ENCODE results near the gene LRRC56. TPM values are rescaled to one million over a fixed set of nuclear protein-coding genes. Genes with fewer than 3 reads are reported as not detected.

LRRC56 gene
- total and polyA plus RNA-seq, 2 experiments from 2014 or later: 2.5 to 4.5 TPM

DNA sequence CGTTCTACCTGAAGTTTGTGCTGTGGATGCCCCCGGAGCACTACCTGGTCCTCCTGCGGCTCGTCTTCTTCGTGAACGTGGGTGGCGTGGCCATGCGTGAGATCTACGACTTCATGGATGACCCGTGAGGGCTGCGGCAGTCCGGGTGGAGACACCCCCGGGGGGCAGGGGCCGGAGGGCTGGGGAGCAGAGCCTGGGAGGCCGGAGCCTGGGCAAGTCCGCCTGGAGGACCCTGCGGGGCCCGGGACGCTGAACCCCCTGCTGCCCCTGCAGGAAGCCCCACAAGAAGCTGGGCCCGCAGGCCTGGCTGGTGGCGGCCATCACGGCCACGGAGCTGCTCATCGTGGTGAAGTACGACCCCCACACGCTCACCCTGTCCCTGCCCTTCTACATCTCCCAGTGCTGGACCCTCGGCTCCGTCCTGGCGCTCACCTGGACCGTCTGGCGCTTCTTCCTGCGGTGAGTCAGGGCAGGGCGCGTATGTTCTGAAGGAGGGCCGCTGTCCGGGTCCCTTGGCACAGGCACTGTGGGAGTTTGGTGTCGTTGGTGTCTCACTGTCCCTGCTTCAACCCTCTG lies 47.6 kb upstream of the LRRC56 start:
- DNase-seq (ENCODE audit: low read depth in 1 of 2, low spot score in 1 of 2): no peak

DNA sequence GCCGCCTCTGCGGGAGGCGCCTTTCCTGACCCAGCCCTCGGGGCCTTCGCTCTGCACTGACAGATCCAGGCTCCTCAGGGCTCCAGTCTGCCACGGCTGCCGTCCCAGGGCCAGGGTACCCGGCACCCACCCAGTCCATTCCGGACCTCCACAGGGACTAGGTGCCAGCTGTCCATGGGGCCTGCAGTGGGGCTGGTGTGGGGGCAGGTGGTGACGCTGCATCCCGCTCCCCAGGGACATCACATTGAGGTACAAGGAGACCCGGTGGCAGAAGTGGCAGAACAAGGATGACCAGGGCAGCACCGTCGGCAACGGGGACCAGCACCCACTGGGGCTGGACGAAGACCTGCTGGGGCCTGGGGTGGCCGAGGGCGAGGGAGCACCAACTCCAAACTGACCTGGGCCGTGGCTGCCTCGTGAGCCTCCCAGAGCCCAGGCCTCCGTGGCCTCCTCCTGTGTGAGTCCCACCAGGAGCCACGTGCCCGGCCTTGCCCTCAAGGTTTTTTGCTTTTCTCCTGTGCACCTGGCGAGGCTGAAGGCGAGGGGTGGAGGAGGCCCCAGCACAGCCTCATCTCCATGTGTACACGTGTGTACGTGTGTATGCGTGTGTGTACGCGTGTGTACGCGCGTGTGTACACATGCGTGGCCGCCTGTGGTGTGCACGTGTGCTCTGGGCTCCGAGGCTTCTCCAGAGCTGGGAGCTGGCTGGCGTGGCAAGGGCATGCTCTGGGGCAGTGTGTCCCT lies 47.0 kb upstream of the LRRC56 start:
- H3K4me3 ChIP-seq: no peak overlapping the region
- no peaks in the 10 kb centered on the region for H3K27me3 ChIP-seq
- no peaks in the 10 kb centered on the region for H3K4me1 ChIP-seq (ENCODE audit: low read depth)
- no peaks in the 10 kb centered on the region for H3K36me3 ChIP-seq
- TF ChIP-seq, protein P1, sequence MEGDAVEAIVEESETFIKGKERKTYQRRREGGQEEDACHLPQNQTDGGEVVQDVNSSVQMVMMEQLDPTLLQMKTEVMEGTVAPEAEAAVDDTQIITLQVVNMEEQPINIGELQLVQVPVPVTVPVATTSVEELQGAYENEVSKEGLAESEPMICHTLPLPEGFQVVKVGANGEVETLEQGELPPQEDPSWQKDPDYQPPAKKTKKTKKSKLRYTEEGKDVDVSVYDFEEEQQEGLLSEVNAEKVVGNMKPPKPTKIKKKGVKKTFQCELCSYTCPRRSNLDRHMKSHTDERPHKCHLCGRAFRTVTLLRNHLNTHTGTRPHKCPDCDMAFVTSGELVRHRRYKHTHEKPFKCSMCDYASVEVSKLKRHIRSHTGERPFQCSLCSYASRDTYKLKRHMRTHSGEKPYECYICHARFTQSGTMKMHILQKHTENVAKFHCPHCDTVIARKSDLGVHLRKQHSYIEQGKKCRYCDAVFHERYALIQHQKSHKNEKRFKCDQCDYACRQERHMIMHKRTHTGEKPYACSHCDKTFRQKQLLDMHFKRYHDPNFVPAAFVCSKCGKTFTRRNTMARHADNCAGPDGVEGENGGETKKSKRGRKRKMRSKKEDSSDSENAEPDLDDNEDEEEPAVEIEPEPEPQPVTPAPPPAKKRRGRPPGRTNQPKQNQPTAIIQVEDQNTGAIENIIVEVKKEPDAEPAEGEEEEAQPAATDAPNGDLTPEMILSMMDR (IDR thresholded peaks at IDR 0.05; ENCODE audit: low read depth, low read length): no peak
- no peak overlapping the region for H3K27ac ChIP-seq
- no peaks in the 10 kb centered on the region for H3K9me3 ChIP-seq (ENCODE audit: low read depth)
- DNase-seq (ENCODE audit: low read depth in 1 of 2, low spot score in 1 of 2): no peak

More for the DNA sequence above, 47.6 kb upstream of the LRRC56 start:
- no peaks in the 10 kb centered on the region for H3K9me3 ChIP-seq (ENCODE audit: low read depth)
- no peak overlapping the region for H3K27ac ChIP-seq
- H3K4me3 ChIP-seq: no peak overlapping the region
- H3K27me3 ChIP-seq: no peaks in the 10 kb centered on the region
- H3K36me3 ChIP-seq: no peaks in the 10 kb centered on the region
- TF ChIP-seq, protein P1 (IDR thresholded peaks at IDR 0.05; ENCODE audit: low read depth, low read length): no peak
- no peaks in the 10 kb centered on the region for H3K4me1 ChIP-seq (ENCODE audit: low read depth)

DNA sequence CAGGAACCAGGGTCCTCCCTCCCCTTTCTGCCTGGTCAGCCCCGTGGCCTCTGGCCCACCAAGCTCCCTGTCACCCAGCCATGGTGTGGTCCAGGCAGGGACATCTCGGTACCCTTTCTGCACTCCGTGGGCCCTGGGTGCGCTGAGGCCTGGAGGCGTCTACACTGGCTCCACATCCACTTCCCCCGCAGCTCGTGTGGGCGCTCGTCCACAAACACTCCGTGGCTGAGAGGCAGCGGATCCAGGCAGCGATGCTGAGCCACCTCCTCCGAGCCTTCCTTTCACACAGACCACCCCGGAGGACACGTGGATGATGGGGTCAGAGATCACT lies 46.4 kb upstream of the LRRC56 start:
- H3K4me1 ChIP-seq (ENCODE audit: low read depth): no peaks in the 10 kb centered on the region
- H3K27ac ChIP-seq: no peak overlapping the region
- H3K27me3 ChIP-seq: no peaks in the 10 kb centered on the region
- no peak for DNase-seq (ENCODE audit: low read depth in 1 of 2, low spot score in 1 of 2)
- no peaks in the 10 kb centered on the region for H3K9me3 ChIP-seq (ENCODE audit: low read depth)
- H3K36me3 ChIP-seq: no peaks in the 10 kb centered on the region
- TF ChIP-seq, protein P1 (IDR thresholded peaks at IDR 0.05; ENCODE audit: low read depth, low read length): no peak
- H3K4me3 ChIP-seq: no peak overlapping the region

DNA sequence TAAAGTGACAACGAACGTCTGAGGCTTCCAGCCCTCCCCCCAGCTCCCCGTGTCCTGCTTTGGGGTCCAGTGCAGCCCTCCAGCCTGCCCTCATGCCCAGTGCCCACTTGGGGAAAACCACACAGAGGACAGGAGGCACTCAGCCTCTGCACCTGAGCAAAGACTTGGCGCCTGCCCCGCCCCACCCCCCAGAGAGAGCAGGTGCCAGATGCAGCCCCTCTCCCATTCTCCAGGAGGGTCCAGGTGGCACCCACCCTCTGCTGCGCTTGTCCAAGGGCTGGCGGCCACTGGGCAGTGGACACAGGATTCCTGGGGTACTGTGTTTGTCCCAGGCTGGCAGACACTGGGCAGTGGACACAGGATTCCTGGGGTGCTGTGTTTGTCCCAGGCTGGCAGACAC lies 46.0 kb upstream of the LRRC56 start:
- no peaks in the 10 kb centered on the region for H3K4me1 ChIP-seq (ENCODE audit: low read depth)
- no peaks in the 10 kb centered on the region for H3K27me3 ChIP-seq
- TF ChIP-seq, protein P1 (IDR thresholded peaks at IDR 0.05; ENCODE audit: low read depth, low read length): no peak
- no peaks in the 10 kb centered on the region for H3K9me3 ChIP-seq (ENCODE audit: low read depth)
- no peak for DNase-seq (ENCODE audit: low read depth in 1 of 2, low spot score in 1 of 2)
- H3K36me3 ChIP-seq: no peaks in the 10 kb centered on the region
- H3K4me3 ChIP-seq: no peak overlapping the region
- H3K27ac ChIP-seq: no peak overlapping the region

DNA sequence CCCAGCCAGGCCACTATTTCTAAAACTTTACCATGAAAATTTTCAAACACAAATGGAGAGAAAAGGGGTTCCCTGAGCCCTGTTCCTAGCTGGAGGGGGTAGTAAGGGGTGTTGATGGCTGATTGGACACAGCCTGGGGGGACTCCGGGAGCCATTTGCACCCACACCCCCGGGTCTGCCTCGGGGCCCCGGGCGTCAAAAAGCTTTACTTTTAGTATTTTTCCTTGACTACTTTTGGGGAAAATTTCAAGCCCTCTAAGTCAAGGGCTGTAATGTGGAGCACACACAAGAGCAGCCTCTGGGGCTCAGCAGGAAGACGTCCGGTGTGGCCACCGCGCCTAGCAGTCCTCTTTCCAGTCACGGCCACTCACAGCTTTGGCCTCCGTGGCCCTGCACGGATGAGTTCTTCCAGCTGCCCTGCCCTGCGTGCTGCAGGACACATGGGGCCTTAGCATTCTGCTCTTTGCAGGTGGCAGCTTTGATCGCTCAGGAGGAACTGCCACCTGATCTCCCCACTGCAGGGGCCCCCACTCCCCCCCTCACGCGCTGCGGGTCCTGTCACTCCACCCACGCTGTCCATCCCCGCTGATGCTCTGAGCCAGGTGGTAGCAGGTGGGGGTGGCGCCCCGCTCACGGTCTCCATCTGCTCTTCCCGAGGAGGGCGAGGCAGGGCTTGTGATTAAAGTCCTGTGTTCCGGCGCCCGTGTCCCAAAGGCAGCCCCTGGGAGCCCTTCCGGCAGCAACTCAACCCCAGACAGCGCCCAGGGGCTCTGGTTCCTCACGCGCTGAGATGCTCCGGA lies 44.7 kb upstream of the LRRC56 start:
- no peak overlapping the region for H3K4me3 ChIP-seq
- H3K27ac ChIP-seq: peak overlapping the region; percentile 19
- no peak for DNase-seq (ENCODE audit: low read depth in 1 of 2, low spot score in 1 of 2)
- no peaks in the 10 kb centered on the region for H3K9me3 ChIP-seq (ENCODE audit: low read depth)
- H3K27me3 ChIP-seq: no peaks in the 10 kb centered on the region
- H3K4me1 ChIP-seq (ENCODE audit: low read depth): no peaks in the 10 kb centered on the region
- TF ChIP-seq, protein P1 (IDR thresholded peaks at IDR 0.05; ENCODE audit: low read depth, low read length): no peak
- peaks cover 2% of the 10 kb centered on the region for H3K36me3 ChIP-seq

Measured in cardiac muscle cell (in vitro differentiated cells and primary cell).